ENCODE measurements around the gene PROX2. TPM values are rescaled to one million over a fixed set of nuclear protein-coding genes. Genes with fewer than 3 reads are reported as not detected.

PROX2 gene
- total and polyA plus RNA-seq, 2 donors (not counting 3 experiments of a cell fraction or from before 2014, with no cell fraction given) = 0.01 TPM; not detected in 1

GRCh38 chr14:74907744-74908143 is 31.8 kb upstream of the PROX2 start:
- Histone ChIP-seq H3K36me3 (ENCODE audit: control insufficient read depth in 2 of 2, extremely low read depth in 1 of 2, insufficient read depth in 2 of 2, low read length in 2 of 2) (peaks cover 0 to 9% of the 10 kb centered on the region in 2 experiments), H2AFZ (ENCODE audit: low read depth, low read length) (no peak overlapping the region), H3K9me1 (replicated peaks; ENCODE audit: control insufficient read depth, extremely low read depth, insufficient read depth, low read length) (no peaks in the 10 kb centered on the region), H4K20me1 (replicated peaks; ENCODE audit: control insufficient read depth, extremely low read depth, insufficient read depth, low read length) (no peaks in the 10 kb centered on the region), H3K4me3 (replicated peaks in 1 of 3; ENCODE audit: insufficient read depth in 1 of 3, low read depth in 1 of 3, low read length in 3 of 3) (no peak overlapping the region), H3K9me3 (replicated peaks; ENCODE audit: control insufficient read depth, insufficient read depth, low read length) (no peaks in the 10 kb centered on the region), H3K9ac (replicated peaks; ENCODE audit: extremely low read depth, insufficient read depth, low read length) (no peak overlapping the region), H3K27me3 (ENCODE audit: control insufficient read depth in 2 of 2, insufficient read depth in 2 of 2, low read length in 2 of 2) (no peaks in the 10 kb centered on the region), H3K4me2 (ENCODE audit: insufficient read depth, low read length) (no peak overlapping the region), H3K79me2 (ENCODE audit: control insufficient read depth, insufficient read depth, low read length) (no peaks in the 10 kb centered on the region), H3K4me1 (ENCODE audit: control insufficient read depth, extremely low read depth, insufficient read depth, low read length) (peaks cover 5% of the 10 kb centered on the region), H3K27ac (ENCODE audit: insufficient read depth, low read depth, low read length) (no peak overlapping the region)
- FAIRE-seq = peak; percentile 28
- intact Hi-C loops (cut with micrococcal nuclease) = loop anchor here (5.0 kb wide), 1 partner anchor 300 kb away; no protein-coding TSS in a partner anchor
- BruUV-seq (replicated peaks) = no TSS peak
- dilution Hi-C loops (cut with MboI; ENCODE audit: extremely low pct_ligation_motif_present, low sequenced_read_pairs) = no loop called here
- CTCF ChIA-PET = interaction anchor here (0.7 to 7.0 kb wide), 9 partner anchors 10 to 182 kb away, joined by 3 to 468 read pairs (median 4); no protein-coding TSS in a partner anchor
- TF ChIP-seq GATA2 (IDR thresholded peaks at IDR 0.05; ENCODE audit: insufficient read depth, insufficient read length, low read depth, low read length) (no peak), JUN (IDR thresholded peaks at IDR 0.05; ENCODE audit: borderline replicate concordance, insufficient read depth, insufficient read length, low read depth) (no peak), FOS (IDR thresholded peaks at IDR 0.05; ENCODE audit: borderline replicate concordance, insufficient read depth, low read length) (no peak), POLR2A (IDR thresholded peaks at IDR 0.05; ENCODE audit: low read depth, low read length) (no peak), MYC (IDR thresholded peaks at IDR 0.05; ENCODE audit: low read depth, low read length) (no peak), EZH2 (IDR thresholded peaks at IDR 0.05; ENCODE audit: borderline replicate concordance, low read depth, low read length, severe bottlenecking) (no peak), POLR2AphosphoS5 (IDR thresholded peaks at IDR 0.05; ENCODE audit: insufficient read depth, low read depth, low read length) (no peak)
- TF ChIP-seq, protein P1, sequence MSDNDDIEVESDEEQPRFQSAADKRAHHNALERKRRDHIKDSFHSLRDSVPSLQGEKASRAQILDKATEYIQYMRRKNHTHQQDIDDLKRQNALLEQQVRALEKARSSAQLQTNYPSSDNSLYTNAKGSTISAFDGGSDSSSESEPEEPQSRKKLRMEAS (IDR thresholded peaks at IDR 0.05; ENCODE audit: insufficient read depth, insufficient read length) = no peak
- TF ChIP-seq, protein P2, sequence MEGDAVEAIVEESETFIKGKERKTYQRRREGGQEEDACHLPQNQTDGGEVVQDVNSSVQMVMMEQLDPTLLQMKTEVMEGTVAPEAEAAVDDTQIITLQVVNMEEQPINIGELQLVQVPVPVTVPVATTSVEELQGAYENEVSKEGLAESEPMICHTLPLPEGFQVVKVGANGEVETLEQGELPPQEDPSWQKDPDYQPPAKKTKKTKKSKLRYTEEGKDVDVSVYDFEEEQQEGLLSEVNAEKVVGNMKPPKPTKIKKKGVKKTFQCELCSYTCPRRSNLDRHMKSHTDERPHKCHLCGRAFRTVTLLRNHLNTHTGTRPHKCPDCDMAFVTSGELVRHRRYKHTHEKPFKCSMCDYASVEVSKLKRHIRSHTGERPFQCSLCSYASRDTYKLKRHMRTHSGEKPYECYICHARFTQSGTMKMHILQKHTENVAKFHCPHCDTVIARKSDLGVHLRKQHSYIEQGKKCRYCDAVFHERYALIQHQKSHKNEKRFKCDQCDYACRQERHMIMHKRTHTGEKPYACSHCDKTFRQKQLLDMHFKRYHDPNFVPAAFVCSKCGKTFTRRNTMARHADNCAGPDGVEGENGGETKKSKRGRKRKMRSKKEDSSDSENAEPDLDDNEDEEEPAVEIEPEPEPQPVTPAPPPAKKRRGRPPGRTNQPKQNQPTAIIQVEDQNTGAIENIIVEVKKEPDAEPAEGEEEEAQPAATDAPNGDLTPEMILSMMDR (IDR thresholded peaks at IDR 0.05; ENCODE audit: extremely low read depth in 1 of 2, insufficient read depth in 1 of 2, low read depth in 1 of 2, low read length in 2 of 2) = no peak
- no peak for DNase-seq (ENCODE audit: low read depth, low spot score)
- POLR2A ChIA-PET = no interaction called here
